Measurements from ENCODE around the gene MSH5. TPM values are rescaled to one million over a fixed set of nuclear protein-coding genes. Genes with fewer than 3 reads are reported as not detected.

The MSH5 gene
- polyA plus RNA-seq, 1 donor (not counting 4 experiments of a cell fraction or from before 2014, with no cell fraction given) = 14.8 TPM

DNA sequence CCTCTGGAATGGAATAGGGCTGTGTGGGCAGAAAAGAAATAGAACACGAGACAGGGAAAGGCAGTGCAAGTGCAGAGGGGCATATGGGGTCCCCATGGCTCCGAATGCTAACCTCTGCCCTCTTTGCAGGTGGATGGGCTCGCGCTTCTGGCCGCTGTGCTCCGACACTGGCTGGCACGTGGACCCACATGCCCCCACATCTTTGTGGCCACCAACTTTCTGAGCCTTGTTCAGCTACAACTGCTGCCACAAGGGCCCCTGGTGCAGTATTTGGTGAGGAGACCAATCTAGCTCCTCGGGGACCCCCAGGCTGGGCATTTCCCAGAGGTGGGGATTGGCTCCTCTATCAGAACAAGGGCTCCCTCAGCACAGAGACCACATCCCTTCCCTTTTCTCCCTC is 21.5 kb downstream of the MSH5 start:
- Histone ChIP-seq H3K36me3 (ENCODE audit: control insufficient read depth in 2 of 2, extremely low read depth in 1 of 2, insufficient read depth in 2 of 2, low read length in 2 of 2) (peaks cover 6 to 13% of the 10 kb centered on the region in 2 experiments), H3K4me2 (ENCODE audit: control insufficient read depth, extremely low read depth, insufficient read depth, low read depth, low read length) (no peak overlapping the region), H3K9ac (ENCODE audit: control insufficient read depth, extremely low read depth, insufficient read depth, low read length) (no peak overlapping the region), H3K27me3 (ENCODE audit: control insufficient read depth, extremely low read depth, insufficient read depth, low read length) (no peaks in the 10 kb centered on the region), H3K4me3 (ENCODE audit: control insufficient read depth in 2 of 3, extremely low read depth in 1 of 3, insufficient read depth in 2 of 3, low read depth in 1 of 3, low read length in 3 of 3) (no peak overlapping the region), H3K27ac (ENCODE audit: control insufficient read depth, insufficient read depth, low read length) (no peak overlapping the region), H3K79me2 (ENCODE audit: control insufficient read depth, insufficient read depth, low read length) (no peaks in the 10 kb centered on the region), H4K20me1 (ENCODE audit: control insufficient read depth, extremely low read depth, insufficient read depth, low read length) (no peaks in the 10 kb centered on the region), H3K4me1 (ENCODE audit: control insufficient read depth, extremely low read depth, insufficient read depth, low read length) (peaks cover 5% of the 10 kb centered on the region), H2AFZ (ENCODE audit: control insufficient read depth, low read length) (no peak overlapping the region), H3K9me3 (ENCODE audit: control insufficient read depth, low read depth, low read length) (no peaks in the 10 kb centered on the region), H3K9me1 (ENCODE audit: control insufficient read depth, extremely low read depth, insufficient read depth, low read length) (no peaks in the 10 kb centered on the region)
- DNase-seq (ENCODE audit: low read depth, low spot score) (no peak), FAIRE-seq (no peak)
- dilution Hi-C loops (cut with MboI; ENCODE audit: extremely low pct_ligation_motif_present, low sequenced_read_pairs) = no loop called here
- no peak for TF ChIP-seq EZH2 (IDR thresholded peaks at IDR 0.05; ENCODE audit: low read length)
- TF ChIP-seq, protein P1, sequence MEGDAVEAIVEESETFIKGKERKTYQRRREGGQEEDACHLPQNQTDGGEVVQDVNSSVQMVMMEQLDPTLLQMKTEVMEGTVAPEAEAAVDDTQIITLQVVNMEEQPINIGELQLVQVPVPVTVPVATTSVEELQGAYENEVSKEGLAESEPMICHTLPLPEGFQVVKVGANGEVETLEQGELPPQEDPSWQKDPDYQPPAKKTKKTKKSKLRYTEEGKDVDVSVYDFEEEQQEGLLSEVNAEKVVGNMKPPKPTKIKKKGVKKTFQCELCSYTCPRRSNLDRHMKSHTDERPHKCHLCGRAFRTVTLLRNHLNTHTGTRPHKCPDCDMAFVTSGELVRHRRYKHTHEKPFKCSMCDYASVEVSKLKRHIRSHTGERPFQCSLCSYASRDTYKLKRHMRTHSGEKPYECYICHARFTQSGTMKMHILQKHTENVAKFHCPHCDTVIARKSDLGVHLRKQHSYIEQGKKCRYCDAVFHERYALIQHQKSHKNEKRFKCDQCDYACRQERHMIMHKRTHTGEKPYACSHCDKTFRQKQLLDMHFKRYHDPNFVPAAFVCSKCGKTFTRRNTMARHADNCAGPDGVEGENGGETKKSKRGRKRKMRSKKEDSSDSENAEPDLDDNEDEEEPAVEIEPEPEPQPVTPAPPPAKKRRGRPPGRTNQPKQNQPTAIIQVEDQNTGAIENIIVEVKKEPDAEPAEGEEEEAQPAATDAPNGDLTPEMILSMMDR (optimal IDR thresholded peaks at IDR 0.05 in 1 of 3, IDR thresholded peaks at IDR 0.05 in 1 of 3, conservative IDR thresholded peaks at IDR 0.05 in 1 of 3; ENCODE audit: extremely low read depth in 1 of 3, insufficient read depth in 2 of 3, low read length in 3 of 3) = no peak

DNA sequence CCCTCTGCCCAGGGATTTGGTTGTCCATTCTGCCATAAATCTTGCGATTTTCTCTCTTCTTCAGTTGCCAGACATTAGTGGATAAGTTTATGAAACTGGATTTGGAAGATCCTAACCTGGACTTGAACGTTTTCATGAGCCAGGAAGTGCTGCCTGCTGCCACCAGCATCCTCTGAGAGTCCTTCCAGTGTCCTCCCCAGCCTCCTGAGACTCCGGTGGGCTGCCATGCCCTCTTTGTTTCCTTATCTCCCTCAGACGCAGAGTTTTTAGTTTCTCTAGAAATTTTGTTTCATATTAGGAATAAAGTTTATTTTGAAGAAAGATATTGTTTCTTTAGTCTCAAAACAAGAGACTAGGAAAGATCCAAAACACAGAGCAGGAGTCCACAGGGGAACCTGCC is 22.6 kb downstream of the MSH5 start, which contains the start of gene SAPCD1:
TSS of gene SAPCD1 (plus strand) at position 301 of the 400 bp plus-strand sequence. CDS start 399 bp downstream, outside the sequence.
- H3K9ac ChIP-seq (ENCODE audit: control insufficient read depth, extremely low read depth, insufficient read depth, low read length) = no peak within 1 kb of the TSS

More for the DNA sequence above, 22.6 kb downstream of the MSH5 start, which contains the start of gene SAPCD1:
- no peak for FAIRE-seq
- no peak within 1 kb of the TSS for H3K4me3 ChIP-seq (ENCODE audit: control insufficient read depth in 2 of 3, extremely low read depth in 1 of 3, insufficient read depth in 2 of 3, low read depth in 1 of 3, low read length in 3 of 3)
- no peak within 1 kb of the TSS for H3K27ac ChIP-seq (ENCODE audit: control insufficient read depth, insufficient read depth, low read length)
- H3K4me2 ChIP-seq (ENCODE audit: control insufficient read depth, extremely low read depth, insufficient read depth, low read depth, low read length) = no peak within 1 kb of the TSS
- no peaks in the 10 kb centered on the region for H3K9me1 ChIP-seq (ENCODE audit: control insufficient read depth, extremely low read depth, insufficient read depth, low read length)
- no peaks in the 10 kb centered on the region for H4K20me1 ChIP-seq (ENCODE audit: control insufficient read depth, extremely low read depth, insufficient read depth, low read length)
- H2AFZ ChIP-seq (ENCODE audit: control insufficient read depth, low read length) = no peak within 1 kb of the TSS
- no peaks in the 10 kb centered on the region for H3K9me3 ChIP-seq (ENCODE audit: control insufficient read depth, low read depth, low read length)
- H3K79me2 ChIP-seq (ENCODE audit: control insufficient read depth, insufficient read depth, low read length) = no peaks in the 10 kb centered on the region
- H3K27me3 ChIP-seq (ENCODE audit: control insufficient read depth, extremely low read depth, insufficient read depth, low read length) = no peaks in the 10 kb centered on the region
- H3K36me3 ChIP-seq (ENCODE audit: control insufficient read depth in 2 of 2, extremely low read depth in 1 of 2, insufficient read depth in 2 of 2, low read length in 2 of 2) = peaks cover 6 to 13% of the 10 kb centered on the region in 2 experiments
- no peak for TF ChIP-seq EZH2 (IDR thresholded peaks at IDR 0.05; ENCODE audit: low read length)
- TF ChIP-seq, protein P1 (optimal IDR thresholded peaks at IDR 0.05 in 1 of 3, IDR thresholded peaks at IDR 0.05 in 1 of 3, conservative IDR thresholded peaks at IDR 0.05 in 1 of 3; ENCODE audit: extremely low read depth in 1 of 3, insufficient read depth in 2 of 3, low read length in 3 of 3) = no peak
- dilution Hi-C loops (cut with MboI; ENCODE audit: extremely low pct_ligation_motif_present, low sequenced_read_pairs) = no loop called here
- peaks cover 5% of the 10 kb centered on the region for H3K4me1 ChIP-seq (ENCODE audit: control insufficient read depth, extremely low read depth, insufficient read depth, low read length)
- no peak for DNase-seq (ENCODE audit: low read depth, low spot score)

Measured in keratinocyte (primary cell).